GM19467 (cell line): ENCODE measurements around the gene GRXCR2.
"Not testable (repeated sequence)": the region's sequence is repeated elsewhere in the genome, so short reads cannot be mapped to it uniquely, and the experiment has no call there.

ENCODE experiments used
- ATAC-seq: cut with Tn5 transposase; IDR thresholded peaks from one replicate; pipeline ENCODE4 v1.9.1; 2021; ENCODE audit warnings: mild to moderate bottlenecking, moderate library complexity; ENCODE audit not compliant: unreplicated experiment

The GRXCR2 gene

DNA sequence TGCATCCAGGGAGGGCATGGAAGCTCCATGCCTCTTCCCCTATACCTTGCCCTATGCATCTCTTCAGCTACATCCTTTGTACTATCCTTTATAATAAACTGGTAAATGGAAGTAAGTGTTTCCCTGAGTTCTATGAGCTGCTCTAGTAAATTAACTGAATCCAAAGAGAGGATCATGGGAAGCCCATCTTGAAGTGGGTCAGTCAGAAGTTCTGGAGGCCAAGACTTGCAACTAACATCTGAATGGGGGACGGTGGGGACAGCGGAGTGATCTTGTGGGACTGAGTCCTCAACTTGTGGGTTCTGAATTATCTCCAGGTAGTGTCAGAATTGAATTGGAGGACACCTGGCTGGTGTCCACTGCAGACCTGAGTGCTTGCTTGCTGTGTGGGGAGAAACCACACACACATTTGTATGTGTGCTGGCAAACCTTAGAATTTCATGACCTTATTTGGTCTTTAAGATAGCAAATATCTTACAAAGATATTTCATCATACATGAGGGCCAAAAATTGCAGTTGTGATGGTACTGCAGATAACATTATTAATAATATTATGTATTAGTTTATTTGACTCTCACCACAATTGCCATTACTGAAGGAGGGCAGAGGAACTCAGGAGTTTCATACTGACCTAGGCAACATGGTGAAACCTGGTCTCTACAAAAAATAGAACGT, 32.2 kb downstream of the GRXCR2 start:
- no peak for ATAC-seq

DNA sequence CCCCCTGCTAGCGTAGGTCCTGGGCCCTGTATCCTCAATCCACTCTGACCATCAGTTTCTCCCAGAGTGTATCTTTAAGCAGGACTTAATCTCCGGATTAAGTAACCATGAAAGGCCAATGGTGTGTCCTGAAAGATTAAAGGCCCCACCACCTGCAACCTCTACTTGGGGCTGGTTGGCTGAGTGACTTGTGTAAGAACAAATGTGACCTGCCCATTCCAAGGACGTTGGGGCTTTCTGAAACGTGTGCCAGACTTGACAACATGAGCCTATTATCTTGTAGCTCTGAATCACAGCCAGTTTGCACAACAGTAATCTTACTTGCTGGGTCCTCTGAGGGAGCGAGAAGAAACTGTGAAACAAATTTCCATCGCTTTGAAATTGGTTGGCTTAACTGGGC, 34.5 kb downstream of the GRXCR2 start:
- no peak for ATAC-seq

DNA sequence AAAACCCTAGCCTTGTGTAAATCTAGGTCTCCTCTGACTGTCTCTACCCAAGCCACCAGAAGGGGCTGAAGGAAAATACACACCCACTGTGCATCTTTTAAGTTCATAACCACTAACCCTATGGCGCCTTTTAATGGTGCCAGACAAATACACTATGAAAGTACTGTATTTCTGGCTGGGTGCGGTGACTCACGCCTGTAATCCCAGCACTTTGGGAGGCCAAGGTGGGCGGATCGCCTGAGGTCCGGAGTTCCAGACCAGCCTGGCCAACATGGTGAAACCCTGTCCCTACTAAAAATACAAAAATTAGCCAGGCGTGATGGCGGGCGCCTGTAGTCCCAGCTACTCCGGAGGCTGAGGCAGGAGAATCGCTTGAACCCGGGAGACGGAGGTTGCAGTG, 36.6 kb downstream of the GRXCR2 start:
- ATAC-seq: not testable (repeated sequence)

DNA sequence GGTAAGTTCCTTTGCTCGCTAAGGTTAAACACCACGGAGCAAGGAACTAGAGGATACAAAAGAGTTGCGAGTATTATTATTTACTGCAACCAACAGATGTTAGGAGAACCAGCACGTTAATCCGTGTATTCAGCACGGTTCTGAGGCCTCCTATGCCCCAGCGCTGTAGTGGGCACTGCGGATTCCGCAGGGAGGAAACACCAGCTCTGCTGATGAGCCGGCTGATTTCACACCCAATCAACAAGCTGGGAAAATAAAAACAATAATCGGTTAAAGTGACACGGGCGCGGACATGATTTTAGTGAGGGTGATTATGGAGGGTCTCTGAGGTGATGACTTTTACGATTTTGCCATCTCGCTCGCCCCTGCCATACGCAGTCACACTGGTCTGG, 37.0 kb downstream of the GRXCR2 start:
- ATAC-seq: no peak

DNA sequence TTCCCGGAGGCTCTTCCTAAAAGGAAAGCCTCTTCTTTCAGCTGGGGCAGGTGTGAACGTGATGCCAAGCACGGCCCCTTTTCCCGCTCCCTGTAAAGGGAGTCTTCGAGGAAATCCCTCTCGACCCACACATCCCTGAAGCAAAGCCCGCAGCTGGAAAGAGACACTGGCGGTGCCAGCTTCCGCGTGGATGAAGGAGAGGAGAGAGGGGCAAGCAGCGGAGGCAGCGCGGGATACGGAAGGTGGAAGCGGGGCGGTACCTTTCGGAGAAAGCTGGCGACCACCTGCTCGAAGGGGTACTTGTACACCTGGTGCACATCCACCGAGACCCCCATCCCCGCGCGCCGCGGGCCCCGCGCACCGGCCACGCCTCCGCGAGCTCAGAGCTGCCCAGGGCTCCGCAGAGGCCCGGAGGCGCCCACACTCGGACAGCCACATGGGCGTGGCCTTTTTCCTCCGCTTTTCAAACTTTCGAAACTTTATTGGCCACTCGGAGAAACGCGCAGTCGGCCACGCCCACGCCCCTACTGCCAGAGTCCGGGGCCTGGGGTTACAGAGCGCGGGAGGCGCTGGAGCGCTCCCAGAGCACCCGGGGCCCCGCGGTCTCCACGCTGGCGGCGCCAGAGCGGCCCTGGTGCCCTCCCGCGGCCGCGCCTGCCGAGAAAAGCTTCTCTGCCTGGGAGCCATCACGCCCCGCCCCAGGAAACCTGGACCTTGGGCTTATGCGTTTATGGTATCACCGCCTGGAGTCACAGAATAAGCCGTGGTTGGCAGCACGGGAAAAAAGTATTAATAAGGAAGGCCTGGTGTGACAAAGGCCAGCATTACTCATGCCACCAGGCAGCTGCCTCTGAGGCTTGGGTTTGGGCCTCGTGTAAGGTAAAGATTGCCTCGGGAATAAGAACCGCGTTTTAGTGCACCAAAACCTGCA, 37.6 kb downstream of the GRXCR2 start, which contains the start of gene PRELID2:
Gene PRELID2 (minus strand): TSS at position 426 of the 931 bp plus-strand sequence. CDS start 91 bp downstream, at position 335.
- ATAC-seq: peak; percentile 78

DNA sequence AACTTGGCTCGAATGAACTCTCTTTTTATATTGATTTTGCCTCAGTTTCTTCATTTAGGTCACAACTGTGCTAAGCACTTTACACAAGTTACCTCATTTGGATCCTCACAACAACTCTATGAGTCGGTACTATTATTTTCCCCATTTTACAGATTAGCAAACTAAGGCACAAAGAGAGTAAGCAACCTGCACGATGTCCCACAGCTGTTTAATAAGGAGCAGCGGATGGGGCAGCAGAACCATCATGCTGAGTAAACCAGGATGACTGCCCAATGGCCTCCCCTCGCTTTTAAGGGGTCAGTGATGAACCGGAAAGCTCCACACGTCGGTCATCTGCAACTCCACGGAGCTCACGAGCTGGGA, 38.3 kb downstream of the GRXCR2 start:
- peak; percentile 4 for ATAC-seq

DNA sequence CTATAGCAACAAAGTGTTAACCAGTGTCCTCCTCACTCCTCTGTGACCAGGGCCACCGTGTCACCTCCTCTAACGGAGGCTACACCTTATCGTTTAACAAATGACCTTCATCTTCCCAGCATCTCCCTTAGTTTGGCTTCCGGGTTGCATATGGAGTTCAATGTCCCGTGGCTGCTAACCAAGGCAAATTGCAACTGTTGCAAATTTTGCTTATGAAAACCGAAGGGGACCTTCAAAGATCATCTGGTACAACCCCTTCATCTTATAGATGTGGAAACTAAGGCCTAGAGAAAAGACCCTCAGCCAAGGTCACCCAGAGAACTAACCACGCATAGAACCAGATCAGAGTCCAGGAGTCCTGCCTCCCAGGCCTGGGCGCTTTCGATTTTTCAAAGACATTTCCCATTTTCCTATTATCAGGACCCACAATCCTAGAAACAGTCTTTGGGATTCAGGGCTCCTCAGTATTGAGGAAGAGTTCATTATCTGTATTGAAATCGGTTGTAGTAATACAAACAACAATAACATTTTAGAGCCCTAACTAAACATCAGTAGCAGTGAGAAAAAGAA, 39.1 kb downstream of the GRXCR2 start:
- ATAC-seq: no peak

DNA sequence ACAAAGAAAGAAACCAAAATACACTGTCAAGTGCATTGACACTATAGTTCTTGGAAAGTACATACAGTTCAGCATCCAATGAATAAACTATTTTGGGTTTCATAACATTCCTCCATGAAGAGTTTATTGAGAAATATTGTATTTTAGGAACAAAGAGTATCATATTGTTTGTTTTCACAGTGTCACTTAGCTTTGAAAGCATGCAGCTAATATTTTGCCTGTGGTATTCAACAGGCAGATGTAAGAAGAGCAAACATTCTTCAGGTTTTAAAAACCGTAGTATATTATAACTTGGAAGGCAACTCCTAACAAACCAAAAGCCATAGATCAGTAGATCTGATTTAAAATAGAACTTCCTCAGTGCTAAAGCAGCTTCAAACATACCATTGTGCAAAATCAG, 42.2 kb downstream of the GRXCR2 start:
- no peak for ATAC-seq

DNA sequence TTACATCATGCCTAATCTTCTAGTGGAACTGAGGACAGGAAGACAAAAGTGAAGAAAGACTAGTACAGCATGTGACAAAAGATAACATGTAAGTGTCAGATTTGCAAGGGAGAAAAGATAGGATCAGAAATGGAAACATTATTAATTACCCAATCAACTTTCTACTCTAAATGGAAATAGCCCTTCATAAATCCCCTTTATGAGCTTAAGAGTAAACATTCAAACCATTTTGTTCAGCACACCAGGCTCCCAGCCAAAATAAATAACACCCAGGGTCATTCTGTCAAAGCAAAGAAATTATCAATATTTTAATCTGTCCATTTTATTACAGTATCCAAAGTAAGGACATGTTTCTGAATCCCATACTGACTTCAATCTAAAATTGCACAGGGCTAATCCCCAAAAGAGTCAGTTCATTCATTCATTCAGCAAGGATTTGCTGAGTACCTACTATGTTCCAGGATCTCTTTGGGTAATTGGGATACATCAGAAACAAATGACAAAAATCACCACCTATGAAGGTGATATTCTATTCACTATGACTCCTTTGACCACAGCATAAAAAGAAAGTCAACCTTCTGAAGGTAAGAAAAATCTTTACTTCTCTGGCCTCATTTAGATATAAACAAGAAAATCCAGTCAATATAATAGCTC, 43.0 kb downstream of the GRXCR2 start:
- no peak for ATAC-seq

DNA sequence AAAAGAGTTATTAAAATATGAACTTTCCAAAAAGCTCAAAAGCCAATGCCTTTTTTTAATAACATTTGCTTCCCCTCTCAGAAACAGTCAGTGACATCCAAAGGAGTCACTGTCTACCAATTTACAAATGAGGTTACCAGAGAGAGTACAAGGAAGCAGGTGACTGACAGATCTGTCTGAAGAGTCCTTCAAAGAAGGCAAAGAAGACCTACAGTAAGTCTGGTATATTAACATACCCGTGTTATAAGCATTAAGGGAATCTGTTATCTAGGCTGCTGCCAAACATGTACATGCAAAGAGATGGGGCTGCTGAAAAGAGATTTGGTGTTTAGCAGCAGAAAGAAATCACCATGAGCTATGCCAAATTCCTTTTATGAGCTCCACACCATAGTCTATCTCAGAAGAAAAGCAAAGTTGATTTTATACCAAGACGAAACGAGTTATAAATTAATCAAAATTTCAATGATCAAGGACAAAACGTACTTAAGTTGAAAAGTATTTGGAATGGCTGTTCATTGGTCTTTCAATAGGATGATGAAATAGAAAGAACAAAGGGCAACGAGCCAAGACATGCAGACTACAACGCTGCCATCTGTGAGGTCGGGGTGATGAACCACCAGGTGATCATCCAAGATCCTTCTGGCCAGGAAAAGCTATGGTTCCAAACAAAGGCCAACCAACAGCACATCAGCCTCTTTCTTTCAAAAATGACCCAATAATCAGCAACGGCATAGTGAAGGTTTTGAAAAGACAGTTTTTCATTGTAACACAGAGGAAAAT, 45.7 kb downstream of the GRXCR2 start:
- ATAC-seq: no peak

DNA sequence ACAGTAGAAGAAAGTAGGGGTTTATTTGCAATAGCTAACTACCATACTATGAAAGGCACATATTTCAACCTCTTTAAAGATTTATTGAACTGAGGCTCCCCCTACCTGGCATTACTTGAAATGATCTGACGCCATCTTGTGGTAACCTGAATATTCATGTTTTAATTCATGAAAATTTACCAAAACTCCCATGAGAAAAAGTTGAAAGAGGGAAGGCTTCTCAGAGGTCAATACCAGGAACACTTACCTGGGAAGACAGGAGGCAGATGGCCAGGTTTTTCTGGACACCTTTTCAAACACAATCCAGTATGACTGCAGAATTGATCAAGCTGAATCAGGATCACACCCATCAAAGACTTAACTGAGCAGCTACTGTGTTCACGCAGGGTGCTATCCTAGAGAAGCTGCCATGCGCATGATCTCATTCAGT, 47.0 kb downstream of the GRXCR2 start:
- ATAC-seq: no peak

DNA sequence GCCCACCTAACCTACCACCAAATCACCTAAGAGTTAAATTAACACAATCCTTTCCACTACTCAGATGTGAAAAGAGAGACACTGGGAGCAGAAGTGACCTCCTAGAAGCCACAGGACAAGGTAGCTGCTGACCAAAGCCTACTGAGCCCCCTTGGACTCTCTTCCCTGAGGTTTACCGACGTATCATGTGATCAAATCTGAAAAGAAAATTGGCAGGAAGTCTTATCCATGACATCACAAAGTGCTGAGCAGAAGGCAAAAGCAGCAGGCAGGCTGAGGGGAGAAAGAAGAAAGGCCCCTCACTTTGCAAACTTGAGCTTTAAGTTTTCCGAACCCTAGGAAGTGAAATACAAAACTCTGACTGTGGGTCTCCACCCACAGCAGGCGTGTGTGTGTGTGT, 48.8 kb downstream of the GRXCR2 start:
- ATAC-seq: no peak

DNA sequence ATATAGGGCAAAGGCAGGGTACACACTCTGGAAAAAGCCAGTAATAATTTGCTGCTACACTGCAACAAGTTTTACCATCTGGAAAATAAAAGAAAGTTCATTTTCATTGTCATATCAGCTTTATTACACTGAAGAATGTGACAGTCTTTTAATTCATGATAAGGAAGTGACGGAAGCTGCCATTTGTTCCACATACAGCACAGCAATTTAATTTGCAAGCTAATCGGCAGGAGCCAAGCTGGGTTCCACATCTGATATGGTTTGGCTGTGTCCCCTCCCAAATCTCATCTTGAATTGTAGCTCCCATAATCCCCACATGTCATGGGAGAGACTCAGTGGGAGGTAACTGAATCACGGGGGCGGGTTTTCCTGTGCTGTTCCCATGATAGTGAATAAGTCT, 54.2 kb downstream of the GRXCR2 start:
- no peak for ATAC-seq

DNA sequence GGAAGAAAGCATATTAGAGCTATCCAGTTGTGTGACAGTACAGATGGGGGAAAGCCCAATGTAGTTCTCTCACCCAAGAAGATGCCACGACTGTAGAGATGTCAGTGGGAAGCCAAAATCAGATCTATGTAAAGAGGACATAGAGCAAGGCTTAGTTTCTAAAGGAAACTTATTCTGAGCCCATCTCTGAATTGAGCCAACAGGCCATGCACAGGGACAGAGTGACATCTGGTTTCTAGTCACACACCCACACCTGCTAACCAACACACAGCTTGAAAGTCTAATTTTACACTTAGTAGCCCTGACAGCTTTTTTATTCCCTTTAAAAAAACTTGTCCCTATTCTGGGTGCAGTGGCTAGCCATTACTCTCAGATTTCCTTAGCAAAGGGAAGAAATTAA, 59.9 kb downstream of the GRXCR2 start:
- ATAC-seq: no peak

DNA sequence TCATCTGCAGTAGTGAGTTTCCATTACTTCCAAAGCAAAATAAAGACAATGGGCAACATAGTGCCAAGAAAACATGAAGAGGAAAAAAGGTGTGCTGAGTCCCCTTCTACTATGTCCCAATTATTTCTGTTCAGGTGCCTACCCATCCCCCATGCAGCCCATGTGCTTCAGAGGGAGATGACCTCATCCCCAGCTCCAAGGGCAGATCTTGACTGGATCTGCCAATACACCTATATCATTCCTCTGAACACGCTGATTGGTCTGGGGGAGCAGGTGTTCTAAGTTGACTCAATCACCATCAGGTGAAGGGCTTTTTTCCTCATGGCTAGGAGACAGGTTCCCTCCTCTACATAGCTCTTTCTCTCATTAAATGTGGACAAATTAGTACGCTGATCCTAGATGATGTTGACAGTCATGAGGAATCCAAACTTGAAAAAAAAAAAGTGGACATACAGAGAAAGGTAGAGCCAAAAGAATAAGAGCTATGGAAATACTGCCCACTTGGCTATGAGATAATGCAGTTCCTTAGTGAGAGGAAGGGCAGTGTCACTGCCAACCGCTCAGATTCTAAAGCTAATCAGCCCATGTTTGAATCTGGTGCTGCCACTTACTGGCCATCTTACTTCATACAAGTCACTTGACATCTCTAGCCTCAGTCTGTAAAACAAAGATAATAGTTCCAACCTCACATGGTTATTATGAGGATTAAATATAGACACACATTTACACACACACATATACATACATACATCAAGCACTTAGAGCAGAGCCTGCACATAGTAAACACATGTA, 60.8 kb downstream of the GRXCR2 start:
- ATAC-seq: no peak
